ENCODE results near the gene SGF29. TPM values are rescaled to one million over a fixed set of nuclear protein-coding genes. Genes with fewer than 3 reads are reported as not detected.

SGF29 gene
- total and polyA plus RNA-seq, 2 of the 4 experiments (the other 2 are of a cell fraction) = 4.3 to 7.7 TPM

DNA sequence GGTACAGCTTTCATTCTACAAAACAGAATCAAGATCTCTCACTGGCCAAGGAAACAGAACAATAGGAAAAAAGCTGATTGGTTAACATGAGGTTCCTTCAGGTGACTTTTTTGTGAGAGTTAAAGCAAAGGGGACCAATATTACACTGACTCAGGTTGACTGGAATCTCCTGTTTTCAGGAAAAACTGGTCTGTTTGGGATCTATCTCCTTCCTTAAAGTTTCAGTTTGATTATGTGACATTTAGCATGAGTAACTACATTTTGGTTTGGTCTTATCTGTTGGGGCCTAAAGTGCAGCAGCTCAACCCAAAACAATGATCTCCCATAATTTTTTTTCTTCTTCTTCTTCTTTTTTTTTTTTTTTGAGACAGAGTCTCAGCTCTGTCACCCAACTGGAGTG, 24.6 kb upstream of the SGF29 start:
- H3K23ac ChIP-seq (ENCODE audit: low read depth, low read length) = no peak overlapping the region
- no peak overlapping the region for H3K27ac ChIP-seq (ENCODE audit: insufficient read depth, low read length)
- no peak overlapping the region for H2BK120ac ChIP-seq (ENCODE audit: low read depth, low read length)
- H4K8ac ChIP-seq (ENCODE audit: low read depth in 2 of 2, low read length in 2 of 2) = no peak overlapping the region
- H4K91ac ChIP-seq (ENCODE audit: insufficient read depth, low read depth, low read length) = no peak overlapping the region
- H3K56ac ChIP-seq (ENCODE audit: extremely low read depth, insufficient read depth, low read length) = no peak overlapping the region
- intact Hi-C loops (cut with micrococcal nuclease) = no loop called here
- in situ Hi-C loops (cut with MboI; ENCODE audit: low sequenced_read_pairs) = no loop called here
- no peak overlapping the region for H3K4me3 ChIP-seq (ENCODE audit: insufficient read depth, low read depth, low read length)
- H2BK20ac ChIP-seq (ENCODE audit: low read depth, low read length) = no peak overlapping the region
- no peak overlapping the region for H3K18ac ChIP-seq (ENCODE audit: low read depth, low read length)
- TF ChIP-seq SMC3 (IDR thresholded peaks at IDR 0.05; ENCODE audit: low read depth, low read length) (no peak), BHLHE40 (IDR thresholded peaks at IDR 0.05; ENCODE audit: low read depth, low read length) (no peak), CEBPB (IDR thresholded peaks at IDR 0.05; ENCODE audit: low read depth, low read length) (no peak), RFX5 (IDR thresholded peaks at IDR 0.05; ENCODE audit: low read depth, low read length) (no peak), RAD21 (IDR thresholded peaks at IDR 0.05; ENCODE audit: low read length) (no peak), MXI1 (IDR thresholded peaks at IDR 0.05; ENCODE audit: borderline replicate concordance, low read depth, low read length) (no peak), CHD1 (IDR thresholded peaks at IDR 0.05; ENCODE audit: low read depth, low read length) (no peak), NFE2L2 (IDR thresholded peaks at IDR 0.05; ENCODE audit: low read depth, low read length) (no peak), MAFK (IDR thresholded peaks at IDR 0.05; ENCODE audit: low read depth, low read length) (no peak), POLR2A (IDR thresholded peaks at IDR 0.05; ENCODE audit: low read depth, low read length) (no peak), RCOR1 (IDR thresholded peaks at IDR 0.05; ENCODE audit: insufficient replicate concordance, low read length) (no peak), MAZ (IDR thresholded peaks at IDR 0.05; ENCODE audit: borderline replicate concordance, low read depth, low read length) (no peak), FOS (IDR thresholded peaks at IDR 0.05; ENCODE audit: low read depth, low read length) (no peak)
- TF ChIP-seq, protein P1, sequence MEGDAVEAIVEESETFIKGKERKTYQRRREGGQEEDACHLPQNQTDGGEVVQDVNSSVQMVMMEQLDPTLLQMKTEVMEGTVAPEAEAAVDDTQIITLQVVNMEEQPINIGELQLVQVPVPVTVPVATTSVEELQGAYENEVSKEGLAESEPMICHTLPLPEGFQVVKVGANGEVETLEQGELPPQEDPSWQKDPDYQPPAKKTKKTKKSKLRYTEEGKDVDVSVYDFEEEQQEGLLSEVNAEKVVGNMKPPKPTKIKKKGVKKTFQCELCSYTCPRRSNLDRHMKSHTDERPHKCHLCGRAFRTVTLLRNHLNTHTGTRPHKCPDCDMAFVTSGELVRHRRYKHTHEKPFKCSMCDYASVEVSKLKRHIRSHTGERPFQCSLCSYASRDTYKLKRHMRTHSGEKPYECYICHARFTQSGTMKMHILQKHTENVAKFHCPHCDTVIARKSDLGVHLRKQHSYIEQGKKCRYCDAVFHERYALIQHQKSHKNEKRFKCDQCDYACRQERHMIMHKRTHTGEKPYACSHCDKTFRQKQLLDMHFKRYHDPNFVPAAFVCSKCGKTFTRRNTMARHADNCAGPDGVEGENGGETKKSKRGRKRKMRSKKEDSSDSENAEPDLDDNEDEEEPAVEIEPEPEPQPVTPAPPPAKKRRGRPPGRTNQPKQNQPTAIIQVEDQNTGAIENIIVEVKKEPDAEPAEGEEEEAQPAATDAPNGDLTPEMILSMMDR (conservative IDR thresholded peaks at IDR 0.05; ENCODE audit: low read depth, low read length) = no peak
- TF ChIP-seq, protein P2, sequence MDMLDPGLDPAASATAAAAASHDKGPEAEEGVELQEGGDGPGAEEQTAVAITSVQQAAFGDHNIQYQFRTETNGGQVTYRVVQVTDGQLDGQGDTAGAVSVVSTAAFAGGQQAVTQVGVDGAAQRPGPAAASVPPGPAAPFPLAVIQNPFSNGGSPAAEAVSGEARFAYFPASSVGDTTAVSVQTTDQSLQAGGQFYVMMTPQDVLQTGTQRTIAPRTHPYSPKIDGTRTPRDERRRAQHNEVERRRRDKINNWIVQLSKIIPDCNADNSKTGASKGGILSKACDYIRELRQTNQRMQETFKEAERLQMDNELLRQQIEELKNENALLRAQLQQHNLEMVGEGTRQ (IDR thresholded peaks at IDR 0.05; ENCODE audit: low read depth, low read length) = no peak
- TF ChIP-seq, protein P3, sequence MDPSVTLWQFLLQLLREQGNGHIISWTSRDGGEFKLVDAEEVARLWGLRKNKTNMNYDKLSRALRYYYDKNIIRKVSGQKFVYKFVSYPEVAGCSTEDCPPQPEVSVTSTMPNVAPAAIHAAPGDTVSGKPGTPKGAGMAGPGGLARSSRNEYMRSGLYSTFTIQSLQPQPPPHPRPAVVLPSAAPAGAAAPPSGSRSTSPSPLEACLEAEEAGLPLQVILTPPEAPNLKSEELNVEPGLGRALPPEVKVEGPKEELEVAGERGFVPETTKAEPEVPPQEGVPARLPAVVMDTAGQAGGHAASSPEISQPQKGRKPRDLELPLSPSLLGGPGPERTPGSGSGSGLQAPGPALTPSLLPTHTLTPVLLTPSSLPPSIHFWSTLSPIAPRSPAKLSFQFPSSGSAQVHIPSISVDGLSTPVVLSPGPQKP (IDR thresholded peaks at IDR 0.05; ENCODE audit: borderline replicate concordance, low read depth, low read length) = no peak
- H2AFZ ChIP-seq (replicated peaks; ENCODE audit: low read length, poor library complexity) = no peak overlapping the region
- H3K4me2 ChIP-seq (ENCODE audit: low read depth, low read length) = no peak overlapping the region
- no peaks in the 10 kb centered on the region for H3K27me3 ChIP-seq (ENCODE audit: control insufficient read depth, insufficient read depth, low read length)
- no peaks in the 10 kb centered on the region for H3K79me1 ChIP-seq (ENCODE audit: low read depth in 1 of 2, low read length in 2 of 2)
- no peak overlapping the region for H2AK5ac ChIP-seq (ENCODE audit: low read depth, low read length)
- CTCF ChIA-PET = no interaction called here
- no peak overlapping the region for H2BK15ac ChIP-seq (ENCODE audit: low read depth, low read length)
- no TSS peak for BruUV-seq (replicated peaks)
- no peak overlapping the region for H2BK5ac ChIP-seq (ENCODE audit: low read depth, low read length, poor library complexity, severe bottlenecking)
- H2AK9ac ChIP-seq (replicated peaks; ENCODE audit: low read depth, low read length, poor library complexity) = no peak overlapping the region
- H3K9ac ChIP-seq (ENCODE audit: low read depth, low read length) = no peak overlapping the region
- DNase-seq = no peak
- no peak for ATAC-seq (ENCODE audit: low read depth)
- POLR2A ChIA-PET (ENCODE audit: unreplicated experiment) = no interaction called here
- H4K20me1 ChIP-seq (ENCODE audit: insufficient read depth, low read length) = no peaks in the 10 kb centered on the region
- no peaks in the 10 kb centered on the region for H3K9me3 ChIP-seq (ENCODE audit: control insufficient read depth, insufficient read depth, low read length)
- H3K4ac ChIP-seq (ENCODE audit: low read depth, low read length) = no peak overlapping the region
- H3K4me1 ChIP-seq (ENCODE audit: control insufficient read depth, insufficient read depth, low read length) = no peaks in the 10 kb centered on the region; the same call in 1 of the 2 replicates
- H3K36me3 ChIP-seq (ENCODE audit: control insufficient read depth, insufficient read depth, low read length) = peaks cover 2% of the 10 kb centered on the region; the same call in 1 of the 2 replicates
- dilution Hi-C loops (cut with HindIII; ENCODE audit: low sequenced_read_pairs, unreplicated experiment) = no loop called here
- H3K14ac ChIP-seq (replicated peaks; ENCODE audit: low read depth, low read length) = no peak overlapping the region
- H3K9me1 ChIP-seq (ENCODE audit: insufficient read depth, low read length) = no peaks in the 10 kb centered on the region
- no peak overlapping the region for H4K5ac ChIP-seq (ENCODE audit: low read depth, low read length)

Data from IMR-90 (cell line).